WTC11 (cell line): Measurements from ENCODE around the gene RTKN. TPM values are rescaled to one million over a fixed set of nuclear protein-coding genes. Genes with fewer than 3 reads are reported as not detected.

ENCODE experiments used
- ATF2 ChIP-seq: sonication (generic); formaldehyde crosslinking; IDR thresholded peaks from 2 replicates; pipeline ENCODE4 v1.8.1; 2022; ENCODE audit warnings: low read depth, missing genetic modification reagents, borderline replicate concordance
- CREM ChIP-seq: sonication (generic); formaldehyde crosslinking; IDR thresholded peaks from 2 replicates; pipeline ENCODE4 v1.8.1; 2022; ENCODE audit warnings: mild to moderate bottlenecking, missing genetic modification reagents, moderate library complexity
- ERG ChIP-seq: fragments of 250-450 bp; sonication (Bioruptor Pico); IDR thresholded peaks from 2 replicates; pipeline ENCODE4 v1.8.0; 2021; ENCODE audit warnings: mild to moderate bottlenecking
- ESRRA ChIP-seq: sonication (generic); formaldehyde crosslinking; IDR thresholded peaks from 2 replicates; pipeline ENCODE4 v1.8.1; 2022; ENCODE audit warnings: mild to moderate bottlenecking, missing genetic modification reagents, borderline replicate concordance
- ETV6 ChIP-seq: sonication (generic); formaldehyde crosslinking; IDR thresholded peaks from 2 replicates; pipeline ENCODE4 v1.8.1; 2022; ENCODE audit warnings: mild to moderate bottlenecking, missing genetic modification reagents
- JAZF1 ChIP-seq: fragments of 250-450 bp; sonication (Bioruptor Pico); IDR thresholded peaks from 2 replicates; pipeline ENCODE4 v1.9.0; 2021; ENCODE audit warnings: moderate library complexity, mild to moderate bottlenecking, inconsistent platforms
- MAX ChIP-seq: sonication (generic); formaldehyde crosslinking; IDR thresholded peaks from 2 replicates; pipeline ENCODE4 v1.8.0; 2022; ENCODE audit warnings: mild to moderate bottlenecking, missing genetic modification reagents
- OVOL2 ChIP-seq: fragments of 250-450 bp; sonication (Bioruptor Pico); IDR thresholded peaks from 2 replicates; pipeline ENCODE4 v1.9.0; 2021; ENCODE audit warnings: mild to moderate bottlenecking, borderline replicate concordance
- RELA ChIP-seq: sonication (generic); formaldehyde crosslinking; IDR thresholded peaks from 2 replicates; pipeline ENCODE4 v1.8.1; 2022; ENCODE audit warnings: missing genetic modification reagents, mild to moderate bottlenecking, borderline replicate concordance
- RORB ChIP-seq: fragments of 250-450 bp; sonication (Bioruptor Pico); IDR thresholded peaks from 2 replicates; pipeline ENCODE4 v1.9.0; 2021; ENCODE audit warnings: mild to moderate bottlenecking
- SP1 ChIP-seq: sonication (generic); formaldehyde crosslinking; conservative IDR thresholded peaks from 2 replicates; pipeline ENCODE4 v1.8.1; 2022; ENCODE audit warnings: missing genetic modification reagents
- TEAD1 ChIP-seq: sonication (generic); formaldehyde crosslinking; IDR thresholded peaks from 2 replicates; pipeline ENCODE4 v1.8.0; 2022; ENCODE audit warnings: mild to moderate bottlenecking, missing genetic modification reagents
- ZNF281 ChIP-seq: sonication (generic); formaldehyde crosslinking; IDR thresholded peaks from 2 replicates; pipeline ENCODE4 v1.8.0; 2023; ENCODE audit warnings: mild to moderate bottlenecking, missing genetic modification reagents
- ZSCAN18 ChIP-seq: fragments of 250-450 bp; sonication (Bioruptor Pico); IDR thresholded peaks from 2 replicates; pipeline ENCODE4 v2.1.2; 2022; ENCODE audit warnings: mild to moderate bottlenecking, moderate library complexity
- total RNA-seq: library from RNA; stranded (reverse); gene quantifications from 3 replicates; pipeline ENCODE4 v1.2.3, GENCODE V29; 2021
- TF ChIP-seq, protein P1 (sequence below): fragments of 250-450 bp; sonication (Bioruptor Pico); conservative IDR thresholded peaks from 2 replicates; pipeline ENCODE4 v1.9.0; 2021; ENCODE audit warnings: mild to moderate bottlenecking
- TF ChIP-seq, protein P2 (sequence below): sonication (generic); formaldehyde crosslinking; IDR thresholded peaks from 2 replicates; pipeline ENCODE4 v1.8.0; 2023; ENCODE audit warnings: missing genetic modification reagents
- TF ChIP-seq, protein P3 (sequence below): sonication (generic); formaldehyde crosslinking; IDR thresholded peaks from 2 replicates; pipeline ENCODE4 v1.8.1; 2023; ENCODE audit warnings: mild to moderate bottlenecking, moderate library complexity, missing genetic modification reagents

Gene RTKN
- total RNA-seq, 1 experiment from 2014 or later = 80.1 TPM

DNA sequence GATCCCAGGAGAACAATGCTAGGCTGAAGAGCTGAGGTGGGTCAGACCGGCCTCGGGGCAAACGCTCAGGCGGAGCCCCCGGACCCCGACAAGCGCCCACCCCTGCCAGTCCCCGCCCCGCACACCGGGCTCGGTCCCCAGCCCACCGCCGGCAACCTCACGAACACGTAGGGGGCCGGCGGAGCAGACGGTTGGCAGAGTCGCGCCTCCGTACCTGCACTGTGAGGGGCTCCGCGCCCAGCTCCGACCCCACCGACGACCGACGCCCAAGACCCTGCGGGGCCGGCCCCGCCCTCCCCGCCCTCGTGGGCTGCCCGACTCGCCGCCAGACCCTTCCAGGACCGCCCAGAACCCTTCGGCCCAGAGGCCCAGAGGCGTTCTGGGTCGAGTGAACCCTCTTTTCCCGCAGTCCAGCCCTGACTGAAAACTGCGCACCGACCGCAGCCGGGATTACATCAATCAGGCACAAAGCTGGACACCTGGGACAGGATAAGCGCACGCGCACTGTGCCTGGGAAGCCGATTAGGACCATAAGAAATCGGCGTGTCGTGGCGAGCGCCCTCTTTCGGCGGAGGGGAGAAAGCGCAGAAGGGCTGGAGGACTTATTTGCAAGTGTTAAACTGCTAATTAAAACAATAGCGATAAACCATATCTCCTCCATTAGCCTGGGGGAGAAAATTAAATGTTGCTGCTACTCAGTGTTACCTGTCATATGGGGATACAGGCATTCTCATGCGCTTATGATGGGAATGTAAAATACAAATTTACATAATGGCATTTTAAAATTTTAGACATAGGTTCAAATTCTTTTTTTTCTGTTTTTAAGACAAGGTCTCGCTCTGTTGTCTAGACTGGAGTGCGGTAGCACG lies 49.9 kb downstream of the RTKN start (continued):
- TF ChIP-seq, protein P1, sequence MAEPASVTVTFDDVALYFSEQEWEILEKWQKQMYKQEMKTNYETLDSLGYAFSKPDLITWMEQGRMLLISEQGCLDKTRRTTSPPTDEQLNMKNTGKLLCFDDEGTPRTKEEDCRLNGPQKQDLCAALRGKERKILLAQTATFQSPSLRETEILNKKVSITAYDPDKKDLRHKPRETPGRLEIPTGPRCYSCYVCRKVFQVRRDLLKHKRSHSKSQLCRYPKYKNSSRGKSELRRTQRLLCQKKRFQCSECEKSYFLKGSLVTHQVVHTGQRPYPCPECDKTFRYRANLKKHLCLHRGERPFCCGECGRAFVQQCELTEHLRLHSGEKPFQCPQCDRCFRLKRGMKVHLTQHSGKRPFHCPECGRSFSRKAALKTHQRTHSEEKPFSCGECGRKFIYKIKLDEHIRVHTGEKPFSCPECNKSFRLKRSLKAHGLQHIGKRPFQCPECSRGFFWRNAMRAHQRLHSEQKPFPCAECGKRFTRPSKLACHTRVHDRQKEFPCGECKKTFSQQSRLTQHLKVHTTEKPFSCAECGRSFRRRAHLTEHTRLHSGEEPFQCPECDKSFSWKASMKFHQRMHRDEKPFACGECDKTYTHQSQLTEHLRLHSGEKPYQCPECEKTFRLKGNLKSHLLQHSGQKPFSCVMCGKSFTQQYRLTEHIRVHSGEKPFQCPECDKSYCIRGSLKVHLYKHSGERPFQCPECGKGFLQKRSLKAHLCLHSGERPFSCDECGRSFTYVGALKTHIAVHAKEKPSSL (CRISPR knock-in tag) = no peak
- no peak for TF ChIP-seq ESRRA
- TF ChIP-seq JAZF1 (CRISPR knock-in tag) = no peak
- peak; percentile 53 for TF ChIP-seq SP1
- no peak for TF ChIP-seq ATF2 (CRISPR knock-in tag)
- TF ChIP-seq MAX (CRISPR knock-in tag) = 0 out of 2 replicates have a peak, but pooled peaks have one; percentile 25
- TF ChIP-seq, protein P2, sequence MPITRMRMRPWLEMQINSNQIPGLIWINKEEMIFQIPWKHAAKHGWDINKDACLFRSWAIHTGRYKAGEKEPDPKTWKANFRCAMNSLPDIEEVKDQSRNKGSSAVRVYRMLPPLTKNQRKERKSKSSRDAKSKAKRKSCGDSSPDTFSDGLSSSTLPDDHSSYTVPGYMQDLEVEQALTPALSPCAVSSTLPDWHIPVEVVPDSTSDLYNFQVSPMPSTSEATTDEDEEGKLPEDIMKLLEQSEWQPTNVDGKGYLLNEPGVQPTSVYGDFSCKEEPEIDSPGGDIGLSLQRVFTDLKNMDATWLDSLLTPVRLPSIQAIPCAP (CRISPR knock-in tag) = no peak
- no peak for TF ChIP-seq RELA (CRISPR knock-in tag)
- 0 out of 2 replicates have a peak, but pooled peaks have one; percentile 59 for TF ChIP-seq CREM (CRISPR knock-in tag)
- no peak for TF ChIP-seq TEAD1 (CRISPR knock-in tag)
- TF ChIP-seq ETV6 (CRISPR knock-in tag) = no peak
- TF ChIP-seq RORB = no peak
- TF ChIP-seq, protein P3, sequence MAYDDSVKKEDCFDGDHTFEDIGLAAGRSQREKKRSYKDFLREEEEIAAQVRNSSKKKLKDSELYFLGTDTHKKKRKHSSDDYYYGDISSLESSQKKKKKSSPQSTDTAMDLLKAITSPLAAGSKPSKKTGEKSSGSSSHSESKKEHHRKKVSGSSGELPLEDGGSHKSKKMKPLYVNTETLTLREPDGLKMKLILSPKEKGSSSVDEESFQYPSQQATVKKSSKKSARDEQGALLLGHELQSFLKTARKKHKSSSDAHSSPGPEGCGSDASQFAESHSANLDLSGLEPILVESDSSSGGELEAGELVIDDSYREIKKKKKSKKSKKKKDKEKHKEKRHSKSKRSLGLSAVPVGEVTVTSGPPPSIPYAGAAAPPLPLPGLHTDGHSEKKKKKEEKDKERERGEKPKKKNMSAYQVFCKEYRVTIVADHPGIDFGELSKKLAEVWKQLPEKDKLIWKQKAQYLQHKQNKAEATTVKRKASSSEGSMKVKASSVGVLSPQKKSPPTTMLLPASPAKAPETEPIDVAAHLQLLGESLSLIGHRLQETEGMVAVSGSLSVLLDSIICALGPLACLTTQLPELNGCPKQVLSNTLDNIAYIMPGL (CRISPR knock-in tag) = peak; percentile 78
- no peak for TF ChIP-seq OVOL2 (CRISPR knock-in tag)
- TF ChIP-seq ZNF281 (CRISPR knock-in tag) = no peak
- no peak for TF ChIP-seq ZSCAN18 (CRISPR knock-in tag)
- 0 out of 2 replicates have a peak, but pooled peaks have one; percentile 66 for TF ChIP-seq ERG
